ENCODE data around the gene TBX21.
A peak's percentile ranks its signal among the peaks of the same experiment; 100 is the strongest.

The TBX21 gene

DNA sequence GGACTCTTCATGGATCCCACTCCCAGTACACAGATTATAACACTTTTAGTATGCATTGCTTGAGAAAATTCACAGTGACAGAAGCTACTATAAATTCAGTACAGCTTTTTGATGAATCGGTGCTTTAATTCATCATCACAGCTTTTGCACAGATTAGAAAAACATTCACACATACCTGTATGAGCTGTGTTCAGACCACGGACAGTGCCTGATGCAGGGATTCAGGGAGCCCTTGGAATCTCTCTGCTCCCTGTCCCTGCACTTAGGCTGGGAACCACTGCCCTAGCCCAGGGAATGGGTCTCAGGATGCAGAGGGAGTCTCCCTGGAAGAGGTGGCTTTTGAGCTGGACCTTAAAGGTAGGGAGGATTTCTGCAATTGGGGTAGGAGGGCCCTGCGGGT, 25.2 kb upstream of the TBX21 start:
- Histone ChIP-seq H3K27ac (ENCODE audit: extremely low read depth, low read depth, low read length) (no peak overlapping the region), H3K36me3 (ENCODE audit: control insufficient read depth in 2 of 2, insufficient read depth in 1 of 2, low read length in 2 of 2) (peaks cover 0 to 37% of the 10 kb centered on the region in 2 experiments; a peak in 1 of 3 replicates), H3K4me1 (ENCODE audit: control insufficient read depth, insufficient read depth, low read length) (no peaks in the 10 kb centered on the region), H3K4me3 (ENCODE audit: low read depth, low read length) (no peak overlapping the region), H3K9me3 (ENCODE audit: control insufficient read depth, insufficient read depth, low read depth, low read length) (no peaks in the 10 kb centered on the region)
- CTCF ChIA-PET, result interaction anchor here (0.6 to 2.7 kb wide), 5 partner anchors 10 to 114 kb away, joined by 3 to 30 read pairs (median 7); partner anchors contain the start of gene OSBPL7
- TF ChIP-seq, protein P1, sequence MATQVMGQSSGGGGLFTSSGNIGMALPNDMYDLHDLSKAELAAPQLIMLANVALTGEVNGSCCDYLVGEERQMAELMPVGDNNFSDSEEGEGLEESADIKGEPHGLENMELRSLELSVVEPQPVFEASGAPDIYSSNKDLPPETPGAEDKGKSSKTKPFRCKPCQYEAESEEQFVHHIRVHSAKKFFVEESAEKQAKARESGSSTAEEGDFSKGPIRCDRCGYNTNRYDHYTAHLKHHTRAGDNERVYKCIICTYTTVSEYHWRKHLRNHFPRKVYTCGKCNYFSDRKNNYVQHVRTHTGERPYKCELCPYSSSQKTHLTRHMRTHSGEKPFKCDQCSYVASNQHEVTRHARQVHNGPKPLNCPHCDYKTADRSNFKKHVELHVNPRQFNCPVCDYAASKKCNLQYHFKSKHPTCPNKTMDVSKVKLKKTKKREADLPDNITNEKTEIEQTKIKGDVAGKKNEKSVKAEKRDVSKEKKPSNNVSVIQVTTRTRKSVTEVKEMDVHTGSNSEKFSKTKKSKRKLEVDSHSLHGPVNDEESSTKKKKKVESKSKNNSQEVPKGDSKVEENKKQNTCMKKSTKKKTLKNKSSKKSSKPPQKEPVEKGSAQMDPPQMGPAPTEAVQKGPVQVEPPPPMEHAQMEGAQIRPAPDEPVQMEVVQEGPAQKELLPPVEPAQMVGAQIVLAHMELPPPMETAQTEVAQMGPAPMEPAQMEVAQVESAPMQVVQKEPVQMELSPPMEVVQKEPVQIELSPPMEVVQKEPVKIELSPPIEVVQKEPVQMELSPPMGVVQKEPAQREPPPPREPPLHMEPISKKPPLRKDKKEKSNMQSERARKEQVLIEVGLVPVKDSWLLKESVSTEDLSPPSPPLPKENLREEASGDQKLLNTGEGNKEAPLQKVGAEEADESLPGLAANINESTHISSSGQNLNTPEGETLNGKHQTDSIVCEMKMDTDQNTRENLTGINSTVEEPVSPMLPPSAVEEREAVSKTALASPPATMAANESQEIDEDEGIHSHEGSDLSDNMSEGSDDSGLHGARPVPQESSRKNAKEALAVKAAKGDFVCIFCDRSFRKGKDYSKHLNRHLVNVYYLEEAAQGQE (tag by site-specific recombination; IDR thresholded peaks at IDR 0.05), result peak; percentile 83
- TF ChIP-seq ZNF596 (tag by site-specific recombination; IDR thresholded peaks at IDR 0.05), result no peak
- TF ChIP-seq ZNF138 (tag by site-specific recombination; IDR thresholded peaks at IDR 0.05; ENCODE audit: borderline replicate concordance), result no peak
- no peak for TF ChIP-seq SP7 (tag by site-specific recombination; IDR thresholded peaks at IDR 0.05)
- POLR2A ChIA-PET, result interaction anchor here (1.1 to 1.3 kb wide), 2 partner anchors 10 to 25 kb away, joined by 3 read pairs; partner anchors contain the start of gene TBX21

DNA sequence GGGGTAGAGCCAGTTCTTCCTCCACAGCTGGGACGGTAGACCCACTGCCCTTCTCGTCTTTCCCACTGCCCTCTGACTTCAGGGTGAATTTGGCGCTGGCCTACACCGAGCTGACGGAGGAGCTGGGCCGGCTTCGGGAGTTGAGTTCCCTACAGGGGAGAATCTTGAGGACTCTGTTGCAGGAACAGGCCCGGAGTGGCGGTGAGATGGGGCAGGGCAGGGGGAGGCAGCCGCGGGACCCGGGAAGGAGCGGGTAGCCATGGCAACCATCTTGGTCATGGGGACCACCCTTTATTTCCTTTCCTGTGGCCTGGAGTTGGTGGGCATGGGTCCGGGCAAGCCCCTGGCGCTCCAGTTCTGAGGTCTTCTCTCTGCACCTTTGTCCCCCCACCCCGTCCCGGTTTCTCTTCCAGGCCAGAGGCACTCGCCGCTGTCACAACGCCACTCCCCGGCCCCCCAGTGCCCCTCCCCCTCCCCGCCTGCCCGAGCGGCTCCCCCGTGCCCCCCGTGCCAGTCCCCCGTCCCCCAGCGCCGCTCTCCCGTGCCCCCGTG, 24.6 kb upstream of the TBX21 start:
- Histone ChIP-seq H3K36me3 (ENCODE audit: control insufficient read depth in 2 of 2, insufficient read depth in 1 of 2, low read length in 2 of 2) (peaks cover 0 to 33% of the 10 kb centered on the region in 2 experiments; a peak in 1 of 3 replicates), H3K4me3 (ENCODE audit: low read depth, low read length) (no peak overlapping the region), H3K9me3 (ENCODE audit: control insufficient read depth, insufficient read depth, low read depth, low read length) (no peaks in the 10 kb centered on the region), H3K27ac (ENCODE audit: extremely low read depth, low read depth, low read length) (no peak overlapping the region), H3K4me1 (ENCODE audit: control insufficient read depth, insufficient read depth, low read length) (no peaks in the 10 kb centered on the region)
- ChIA-PET POLR2A (interaction anchor here (0.6 to 1.3 kb wide), 3 partner anchors 9 to 54 kb away, joined by 3 to 10 read pairs (median 3); partner anchors contain the start of gene TBX21), CTCF (interaction anchor here (0.6 to 2.7 kb wide), 5 partner anchors 10 to 44 kb away, joined by 3 to 30 read pairs (median 3); no protein-coding TSS in a partner anchor)
- TF ChIP-seq YY2 (tag by site-specific recombination; IDR thresholded peaks at IDR 0.05) (no peak), ZNF223 (tag by site-specific recombination; IDR thresholded peaks at IDR 0.05) (no peak), ZNF112 (tag by site-specific recombination; IDR thresholded peaks at IDR 0.05) (no peak), KLF8 (tag by site-specific recombination; IDR thresholded peaks at IDR 0.05) (no peak), ZNF423 (tag by site-specific recombination; IDR thresholded peaks at IDR 0.05) (no peak), ZNF214 (tag by site-specific recombination; IDR thresholded peaks at IDR 0.05; ENCODE audit: borderline replicate concordance) (no peak), ZNF24 (tag by site-specific recombination; IDR thresholded peaks at IDR 0.05) (no peak), ZNF155 (tag by site-specific recombination; IDR thresholded peaks at IDR 0.05) (no peak), ZFP37 (tag by site-specific recombination; IDR thresholded peaks at IDR 0.05) (no peak), ZNF791 (tag by site-specific recombination; IDR thresholded peaks at IDR 0.05) (no peak), ZNF433 (tag by site-specific recombination; IDR thresholded peaks at IDR 0.05; ENCODE audit: low read depth) (no peak), ZBTB1 (tag by site-specific recombination; IDR thresholded peaks at IDR 0.05) (no peak), MEIS1 (CRISPR knock-in tag; IDR thresholded peaks at IDR 0.05; ENCODE audit: borderline replicate concordance) (no peak), SALL2 (tag by site-specific recombination; IDR thresholded peaks at IDR 0.05; ENCODE audit: borderline replicate concordance) (no peak), ZNF146 (tag by site-specific recombination; IDR thresholded peaks at IDR 0.05) (no peak), ZNF571 (tag by site-specific recombination; IDR thresholded peaks at IDR 0.05) (no peak), ZNF837 (tag by site-specific recombination; IDR thresholded peaks at IDR 0.05) (no peak), ZNF202 (tag by site-specific recombination; IDR thresholded peaks at IDR 0.05; ENCODE audit: borderline replicate concordance) (no peak)
- TF ChIP-seq, protein P2, sequence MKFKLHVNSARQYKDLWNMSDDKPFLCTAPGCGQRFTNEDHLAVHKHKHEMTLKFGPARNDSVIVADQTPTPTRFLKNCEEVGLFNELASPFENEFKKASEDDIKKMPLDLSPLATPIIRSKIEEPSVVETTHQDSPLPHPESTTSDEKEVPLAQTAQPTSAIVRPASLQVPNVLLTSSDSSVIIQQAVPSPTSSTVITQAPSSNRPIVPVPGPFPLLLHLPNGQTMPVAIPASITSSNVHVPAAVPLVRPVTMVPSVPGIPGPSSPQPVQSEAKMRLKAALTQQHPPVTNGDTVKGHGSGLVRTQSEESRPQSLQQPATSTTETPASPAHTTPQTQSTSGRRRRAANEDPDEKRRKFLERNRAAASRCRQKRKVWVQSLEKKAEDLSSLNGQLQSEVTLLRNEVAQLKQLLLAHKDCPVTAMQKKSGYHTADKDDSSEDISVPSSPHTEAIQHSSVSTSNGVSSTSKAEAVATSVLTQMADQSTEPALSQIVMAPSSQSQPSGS (tag by site-specific recombination; IDR thresholded peaks at IDR 0.05; ENCODE audit: low read depth), result no peak
- TF ChIP-seq, protein P3, sequence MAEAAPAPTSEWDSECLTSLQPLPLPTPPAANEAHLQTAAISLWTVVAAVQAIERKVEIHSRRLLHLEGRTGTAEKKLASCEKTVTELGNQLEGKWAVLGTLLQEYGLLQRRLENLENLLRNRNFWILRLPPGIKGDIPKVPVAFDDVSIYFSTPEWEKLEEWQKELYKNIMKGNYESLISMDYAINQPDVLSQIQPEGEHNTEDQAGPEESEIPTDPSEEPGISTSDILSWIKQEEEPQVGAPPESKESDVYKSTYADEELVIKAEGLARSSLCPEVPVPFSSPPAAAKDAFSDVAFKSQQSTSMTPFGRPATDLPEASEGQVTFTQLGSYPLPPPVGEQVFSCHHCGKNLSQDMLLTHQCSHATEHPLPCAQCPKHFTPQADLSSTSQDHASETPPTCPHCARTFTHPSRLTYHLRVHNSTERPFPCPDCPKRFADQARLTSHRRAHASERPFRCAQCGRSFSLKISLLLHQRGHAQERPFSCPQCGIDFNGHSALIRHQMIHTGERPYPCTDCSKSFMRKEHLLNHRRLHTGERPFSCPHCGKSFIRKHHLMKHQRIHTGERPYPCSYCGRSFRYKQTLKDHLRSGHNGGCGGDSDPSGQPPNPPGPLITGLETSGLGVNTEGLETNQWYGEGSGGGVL (tag by site-specific recombination; IDR thresholded peaks at IDR 0.05), result no peak

All from HEK293 (cell line).